GM21360 (cell line): ENCODE measurements around the gene ACTA1.
"Not testable (repeated sequence)": the region's sequence is repeated elsewhere in the genome, so short reads cannot be mapped to it uniquely, and the experiment has no call there.

ENCODE experiments used
- ATAC-seq: cut with Tn5 transposase; IDR thresholded peaks from one replicate; pipeline ENCODE4 v1.9.1; 2021; ENCODE audit warnings: mild to moderate bottlenecking, moderate library complexity; ENCODE audit not compliant: unreplicated experiment

Gene ACTA1

DNA sequence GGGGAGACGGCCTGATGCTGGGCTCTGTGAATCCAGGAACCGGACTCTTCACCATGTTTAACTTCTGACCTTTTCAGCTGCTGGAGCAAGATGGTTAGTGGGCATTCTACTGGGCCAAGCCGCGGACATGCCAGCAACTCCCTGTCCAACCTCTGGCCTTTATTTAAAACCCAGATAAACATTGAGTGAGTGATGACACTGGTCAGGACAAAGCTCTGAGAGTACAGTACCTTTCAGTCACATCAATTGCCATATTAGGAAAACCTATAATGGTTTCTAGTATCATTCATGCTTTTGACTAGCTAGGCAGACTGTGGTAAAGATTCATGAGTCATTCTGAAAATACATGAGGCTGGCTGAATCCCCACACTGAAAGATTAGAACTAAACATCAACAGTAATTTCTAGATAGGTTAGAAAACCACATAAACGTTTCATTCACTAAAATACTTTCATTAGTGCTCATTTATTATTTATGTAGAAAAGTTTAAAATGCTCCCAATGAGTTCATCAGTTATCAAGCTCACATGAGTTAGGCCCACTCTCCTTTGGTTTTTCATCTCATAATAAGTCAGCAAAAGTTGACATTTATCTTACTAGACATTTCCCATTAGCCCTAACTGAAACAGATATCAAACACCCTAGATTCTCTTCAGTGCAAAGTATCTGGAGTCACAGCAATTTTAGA is 7.1 kb upstream of the ACTA1 start:
- ATAC-seq: peak; percentile 93

DNA sequence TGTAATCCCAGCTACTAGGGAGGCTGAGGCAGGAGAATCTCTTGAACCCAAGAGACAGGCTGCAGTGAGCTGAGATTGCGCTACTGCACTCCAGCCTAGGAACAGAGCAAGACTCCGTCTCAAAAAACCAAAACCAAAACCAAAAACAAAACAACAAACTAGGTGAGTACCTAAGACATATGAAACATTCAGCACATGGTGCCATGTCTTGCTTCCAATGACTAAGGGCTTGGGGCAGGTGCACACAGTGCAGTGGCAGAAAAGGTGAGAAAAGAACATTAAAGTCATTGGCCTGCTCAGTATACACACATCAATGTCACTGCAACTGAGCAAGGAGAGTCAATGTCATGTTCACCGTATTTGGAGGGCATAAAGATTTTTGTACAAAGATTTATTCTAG is 4.1 kb upstream of the ACTA1 start:
- no peak for ATAC-seq

DNA sequence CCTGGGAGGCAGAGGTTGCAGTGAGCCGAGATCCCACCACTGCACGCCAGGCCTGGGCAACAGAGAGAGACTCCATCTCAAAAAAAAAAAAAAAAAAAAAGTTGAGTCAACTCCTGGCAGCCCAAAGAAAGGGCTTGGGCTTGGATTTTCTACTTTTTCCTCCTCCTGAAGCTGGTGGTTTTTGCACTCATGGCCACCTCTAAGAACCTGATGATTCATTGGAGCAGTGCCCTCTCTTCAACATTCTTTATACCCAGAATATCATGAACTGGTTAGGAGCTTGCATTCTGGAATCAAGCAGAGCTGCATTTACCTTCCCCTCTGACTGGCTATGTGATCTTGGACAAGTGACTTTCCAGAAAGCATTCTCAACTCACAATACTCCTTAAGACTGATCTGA is 3.5 kb upstream of the ACTA1 start:
- ATAC-seq: no peak

DNA sequence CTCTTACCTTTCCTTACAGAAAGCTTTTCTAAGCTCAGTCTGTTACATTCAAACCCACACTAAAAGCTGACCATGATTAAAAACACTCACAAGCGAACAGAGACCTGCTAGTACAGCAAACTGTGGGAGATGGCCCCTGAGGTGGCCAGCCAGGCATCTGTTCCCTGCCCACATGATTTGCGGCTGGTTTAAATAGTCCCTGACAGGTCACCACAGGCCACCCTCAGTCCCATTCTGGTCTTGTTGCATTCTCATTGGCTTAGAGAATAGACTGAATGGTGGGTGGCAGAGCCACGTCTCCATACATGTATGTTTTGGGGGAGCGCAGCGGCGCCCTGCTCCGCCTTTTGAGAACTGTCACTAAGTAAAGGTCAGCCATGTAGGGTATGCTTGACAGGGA is 2.3 kb upstream of the ACTA1 start:
- ATAC-seq: no peak

DNA sequence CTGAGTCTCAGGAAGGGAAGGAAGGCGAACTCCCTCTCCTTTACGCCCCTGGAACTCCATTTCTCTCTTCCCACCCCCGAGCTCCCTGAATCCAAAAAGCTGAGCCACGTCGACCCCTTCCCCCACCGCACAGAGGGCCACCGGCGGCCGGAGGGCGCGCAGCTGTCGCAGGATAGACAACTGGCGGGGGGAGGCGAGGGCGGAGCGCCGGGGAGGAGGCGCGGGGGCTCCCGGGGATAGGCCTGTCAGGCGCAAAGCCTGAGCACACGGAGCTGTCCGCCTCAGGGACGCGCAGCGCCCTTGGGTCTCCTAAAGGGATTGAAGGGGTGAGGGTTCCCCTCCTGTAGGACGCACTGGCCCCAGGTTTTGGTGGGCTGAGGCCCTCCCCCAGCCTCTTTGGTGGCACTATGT is 752 bp upstream of the ACTA1 start:
- no peak for ATAC-seq

DNA sequence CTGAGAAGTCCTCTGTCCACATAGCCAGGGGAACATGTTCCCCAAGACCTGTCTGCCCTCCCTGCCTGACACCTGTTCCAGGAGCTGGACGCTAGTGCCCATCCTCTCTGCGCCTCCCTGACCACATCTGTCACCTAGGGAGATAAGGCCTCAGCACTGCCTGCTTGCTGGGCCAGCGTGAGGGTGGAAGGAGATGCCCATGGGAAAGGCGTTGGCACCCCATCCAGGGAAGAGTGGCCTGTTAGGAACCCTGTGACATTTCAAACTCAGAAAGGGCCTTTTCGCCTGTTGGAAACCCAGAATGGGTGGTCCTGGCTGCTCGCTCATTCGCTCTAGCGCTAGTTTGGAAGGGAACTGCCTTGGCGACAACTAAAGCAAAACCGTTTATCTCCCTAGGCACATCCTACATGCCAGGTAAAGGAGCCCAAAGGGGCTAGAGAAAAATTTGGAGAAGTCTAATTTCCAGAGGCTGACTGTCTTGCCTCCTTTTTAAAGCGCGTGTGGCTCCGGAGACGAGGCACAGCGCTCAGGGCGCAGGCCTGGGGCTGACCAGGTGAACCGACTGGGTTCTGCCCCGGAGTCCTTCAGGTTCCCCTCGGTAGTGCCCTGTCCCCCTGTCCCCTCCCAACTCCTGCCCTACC is 410 bp downstream of the ACTA1 start:
- ATAC-seq: no peak

DNA sequence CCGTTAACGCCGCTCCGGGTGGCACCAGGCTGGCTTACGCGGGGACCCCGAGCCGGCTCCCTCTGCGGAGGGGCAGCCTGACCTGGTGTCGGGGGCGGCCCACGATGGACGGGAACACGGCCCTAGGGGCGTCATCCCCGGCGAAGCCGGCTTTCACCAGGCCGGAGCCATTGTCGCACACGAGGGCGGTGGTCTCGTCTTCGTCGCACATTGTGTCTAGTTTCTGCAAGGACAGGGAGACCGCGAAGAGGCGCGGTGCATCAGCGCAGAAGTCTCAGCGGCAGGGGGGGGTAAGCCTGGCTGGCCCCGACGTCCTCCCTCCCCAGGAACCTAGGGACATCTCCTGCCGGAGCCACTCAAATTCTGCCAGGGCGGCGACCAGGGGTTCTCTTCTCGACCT is 989 bp downstream of the ACTA1 start:
- no peak for ATAC-seq

DNA sequence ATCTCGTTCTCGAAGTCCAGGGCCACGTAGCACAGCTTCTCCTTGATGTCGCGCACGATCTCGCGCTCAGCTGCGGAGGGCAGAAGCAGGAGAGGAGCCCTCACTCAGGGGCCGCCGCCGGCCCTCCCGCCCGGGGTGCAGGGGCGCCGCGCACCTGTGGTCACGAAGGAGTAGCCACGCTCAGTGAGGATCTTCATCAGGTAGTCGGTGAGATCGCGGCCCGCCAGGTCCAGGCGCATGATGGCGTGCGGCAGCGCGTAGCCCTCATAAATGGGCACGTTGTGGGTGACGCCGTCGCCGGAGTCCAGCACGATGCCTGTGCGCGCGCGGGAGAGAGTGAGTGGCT is 1.8 kb downstream of the ACTA1 start:
- ATAC-seq: no peak

DNA sequence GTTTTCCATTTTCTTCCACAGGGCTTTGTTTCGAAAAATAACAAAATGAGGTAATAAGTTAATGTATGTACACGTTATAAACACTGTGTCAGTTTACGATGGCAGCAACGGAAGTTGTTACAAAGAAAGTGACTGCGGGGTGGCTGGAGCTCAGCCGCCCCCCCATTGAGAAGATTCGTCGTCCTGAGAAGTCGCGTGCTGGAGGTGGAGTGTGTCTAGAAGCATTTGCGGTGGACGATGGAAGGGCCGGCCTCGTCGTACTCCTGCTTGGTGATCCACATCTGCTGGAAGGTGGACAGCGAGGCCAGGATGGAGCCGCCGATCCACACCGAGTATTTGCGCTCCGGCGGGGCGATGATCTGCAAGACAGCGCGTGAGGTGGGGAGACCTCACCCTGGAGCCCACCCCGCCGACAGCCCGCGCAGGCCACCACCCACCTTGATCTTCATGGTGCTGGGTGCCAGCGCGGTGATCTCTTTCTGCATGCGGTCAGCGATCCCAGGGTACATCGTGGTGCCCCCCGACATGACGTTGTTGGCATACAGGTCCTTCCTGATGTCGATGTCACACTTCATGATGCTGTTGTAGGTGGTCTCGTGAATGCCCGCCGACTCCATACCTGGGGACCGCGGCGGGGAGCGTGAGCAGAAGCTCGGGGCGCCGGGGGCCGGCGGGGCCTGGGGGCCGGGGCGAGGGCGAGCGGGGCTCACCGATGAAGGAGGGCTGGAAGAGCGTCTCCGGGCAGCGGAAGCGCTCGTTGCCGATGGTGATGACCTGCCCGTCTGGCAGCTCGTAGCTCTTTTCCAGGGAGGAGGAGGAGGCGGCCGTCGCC is 2.4 kb downstream of the ACTA1 start:
- ATAC-seq: no peak

DNA sequence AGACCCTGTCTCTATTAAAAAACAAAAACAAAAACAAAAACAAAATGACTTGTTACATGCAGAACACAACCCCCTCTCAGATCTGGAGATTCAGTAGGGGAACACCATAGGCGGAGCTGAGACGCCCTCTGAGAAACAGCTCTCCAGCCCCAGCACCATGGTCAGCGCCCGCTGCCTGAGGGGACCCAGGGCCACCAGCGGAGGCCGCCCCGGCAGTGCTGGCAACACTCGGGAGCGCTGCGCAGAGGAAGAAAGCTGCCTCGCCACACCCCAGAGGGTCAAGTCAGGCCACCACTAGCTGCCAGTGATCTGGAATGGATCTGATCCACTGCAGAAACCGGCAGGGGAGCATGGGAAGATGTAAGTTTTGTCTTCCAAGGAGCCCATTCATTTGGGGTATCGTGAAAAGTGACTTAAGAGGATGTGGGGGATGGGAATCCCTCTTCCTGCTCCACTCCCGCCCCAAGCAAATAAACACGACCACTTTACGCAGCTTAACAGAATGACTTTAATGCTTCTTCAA is 3.1 kb downstream of the ACTA1 start:
- ATAC-seq: no peak

DNA sequence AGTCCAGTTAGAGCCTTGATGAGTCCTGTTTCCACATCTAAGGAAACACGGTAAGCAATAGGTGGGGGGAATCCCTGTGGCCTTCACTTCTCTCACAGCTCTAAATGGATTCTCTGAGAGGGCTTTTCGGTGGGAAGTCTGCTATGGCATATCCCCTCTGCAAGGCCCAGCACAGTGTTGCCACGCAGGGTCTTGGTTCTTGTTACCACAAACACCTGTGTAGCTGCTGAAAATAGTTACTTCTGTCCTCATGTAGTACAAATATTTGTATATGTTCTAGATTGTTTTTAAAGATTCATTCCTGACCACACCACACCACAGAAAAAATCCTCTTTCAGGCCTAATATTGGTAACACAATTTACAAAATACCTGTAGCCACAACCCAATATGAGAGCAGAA is 5.6 kb downstream of the ACTA1 start:
- ATAC-seq: no peak

DNA sequence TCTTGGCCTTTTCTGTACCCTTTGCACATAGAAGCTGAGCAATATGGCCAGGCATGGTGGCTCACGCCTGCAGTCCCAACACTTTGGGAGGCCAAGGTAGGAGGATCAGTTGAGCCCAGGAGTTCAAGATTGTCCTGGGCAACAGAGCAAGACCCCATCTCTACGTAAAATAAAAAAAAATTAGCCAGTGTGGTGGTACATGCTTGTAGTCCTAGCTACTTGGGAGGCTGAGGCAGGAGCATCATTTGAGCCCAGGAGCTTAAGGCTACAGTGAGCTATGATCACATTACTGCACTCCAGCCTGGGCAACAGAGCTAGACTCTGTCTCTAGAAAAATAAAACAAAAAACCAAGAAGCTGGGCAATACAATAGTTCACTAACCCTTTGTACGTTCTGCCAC is 6.3 kb downstream of the ACTA1 start:
- ATAC-seq: no peak

DNA sequence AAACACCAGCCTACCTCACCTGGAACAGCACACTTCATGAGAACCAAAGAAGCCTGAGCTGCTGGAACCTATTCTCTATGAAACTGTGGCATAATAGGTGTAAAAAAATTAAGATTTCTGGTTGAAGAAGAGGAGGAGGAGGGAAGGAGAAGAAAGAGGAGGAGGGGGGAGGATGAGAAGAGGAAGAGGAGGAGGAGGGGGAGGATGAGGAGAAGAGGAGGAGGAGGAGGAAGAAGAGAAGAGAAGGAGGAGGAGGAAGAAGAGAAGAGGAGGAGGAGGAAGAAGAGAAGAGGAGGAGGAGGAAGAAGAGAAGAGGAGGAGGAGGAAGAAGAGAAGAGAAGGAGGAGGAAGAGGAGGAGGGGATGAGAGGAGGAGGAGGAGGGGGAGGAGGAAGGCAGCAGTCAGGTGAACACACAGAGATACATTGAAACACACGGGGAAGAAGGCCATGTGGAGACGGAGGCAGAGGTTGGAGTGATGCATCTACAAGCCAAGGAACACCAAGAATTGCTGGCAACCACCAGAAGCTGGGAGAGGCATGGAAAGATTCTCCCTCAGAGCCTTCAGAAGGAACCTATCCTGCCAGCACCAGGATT is 8.2 kb downstream of the ACTA1 start:
- no peak for ATAC-seq

DNA sequence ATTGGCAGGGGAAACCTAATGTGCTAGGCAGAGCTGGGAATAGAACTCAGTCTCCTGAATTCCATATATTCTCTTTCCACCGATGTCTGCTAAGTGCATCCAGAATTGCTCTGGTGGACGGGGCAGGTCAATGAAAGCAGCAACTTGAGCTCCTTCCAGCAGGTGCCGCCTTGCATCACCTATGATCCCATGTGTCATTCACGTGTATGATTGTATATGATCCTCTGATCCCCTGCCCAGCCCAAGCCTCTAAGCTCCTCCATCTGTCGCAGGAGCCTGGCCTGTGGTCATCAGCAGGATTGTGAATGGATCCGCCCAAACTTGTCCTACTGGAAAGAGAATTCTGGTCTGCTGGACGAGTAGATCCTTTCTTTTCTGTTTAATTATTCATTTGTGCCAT is 13.1 kb downstream of the ACTA1 start:
- no peak for ATAC-seq

DNA sequence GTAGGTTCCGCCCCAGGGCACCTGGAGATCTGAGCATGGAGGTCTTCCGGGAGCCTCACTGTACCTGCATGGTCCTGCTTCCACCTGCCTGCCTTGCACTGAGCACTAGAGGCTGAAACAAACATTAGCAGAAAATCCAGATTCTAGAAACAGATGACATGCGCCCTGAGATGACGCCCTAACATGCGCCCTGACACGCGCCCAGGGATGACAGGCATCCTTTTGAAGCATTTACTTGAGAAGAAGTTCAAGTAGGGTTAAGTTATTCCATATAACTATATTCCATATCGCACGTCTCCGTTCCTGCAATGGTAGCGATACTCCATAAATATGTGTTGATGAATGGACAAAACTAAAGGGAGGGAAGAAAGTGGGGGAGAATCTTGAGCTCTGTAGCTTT is 13.7 kb downstream of the ACTA1 start:
- ATAC-seq: no peak

DNA sequence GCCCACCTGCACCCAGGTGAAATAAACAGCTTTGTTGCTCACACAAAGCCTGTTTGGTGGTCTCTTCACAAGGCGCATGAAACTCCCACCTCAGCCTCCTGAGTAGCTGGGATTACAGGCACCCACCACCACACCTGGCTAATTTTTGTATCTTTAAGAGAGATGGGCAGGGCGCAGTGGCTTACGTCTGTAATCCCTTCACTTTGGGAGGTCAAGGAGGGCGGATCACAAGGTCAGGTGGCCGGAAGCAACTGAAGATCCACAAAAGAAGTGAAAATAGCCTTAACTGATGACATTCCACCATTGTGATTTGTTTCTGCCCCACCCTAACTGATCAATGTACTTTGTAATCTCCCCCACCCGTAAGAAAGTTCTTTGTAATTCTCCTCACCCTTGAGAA is 15.3 kb downstream of the ACTA1 start:
- not testable (repeated sequence) for ATAC-seq

DNA sequence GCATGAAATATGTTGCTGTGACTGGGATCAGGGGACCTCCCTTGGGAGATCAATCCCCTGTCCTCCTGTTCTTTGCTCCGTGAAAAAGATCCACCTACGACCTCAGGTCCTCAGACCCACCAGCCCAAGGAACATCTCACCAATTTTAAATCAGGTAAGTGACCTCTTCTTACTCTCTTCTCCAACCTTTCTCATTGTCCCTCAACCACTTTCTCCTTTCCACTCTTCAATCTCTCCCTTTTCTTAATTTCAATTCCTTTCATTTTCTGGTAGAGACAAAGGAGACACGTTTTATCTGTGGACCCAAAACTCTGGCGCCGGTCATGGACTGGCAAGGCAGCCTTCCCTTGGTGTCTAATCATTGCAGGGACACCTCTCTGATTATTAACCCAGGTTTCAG is 21.1 kb downstream of the ACTA1 start:
- ATAC-seq: not testable (repeated sequence)

DNA sequence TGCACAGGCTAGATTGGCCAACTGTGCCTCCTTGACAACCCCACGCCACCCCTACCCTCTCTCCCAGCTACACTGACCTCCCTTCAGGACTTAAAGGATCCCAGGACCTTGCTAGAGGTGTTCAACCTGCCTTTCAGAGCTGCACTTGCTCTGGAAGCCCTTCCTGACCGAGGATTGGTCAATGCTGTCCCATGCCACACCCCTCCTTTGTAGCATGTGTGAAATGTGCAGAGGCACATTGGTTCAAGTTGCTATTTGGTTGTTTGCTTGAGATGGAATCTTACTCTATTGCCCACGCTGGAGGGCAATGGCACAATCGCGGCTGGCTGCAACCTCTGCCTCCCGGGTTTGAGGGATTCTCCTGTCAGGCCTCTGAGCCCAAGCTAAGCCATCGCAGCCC is 21.8 kb downstream of the ACTA1 start:
- no peak for ATAC-seq

DNA sequence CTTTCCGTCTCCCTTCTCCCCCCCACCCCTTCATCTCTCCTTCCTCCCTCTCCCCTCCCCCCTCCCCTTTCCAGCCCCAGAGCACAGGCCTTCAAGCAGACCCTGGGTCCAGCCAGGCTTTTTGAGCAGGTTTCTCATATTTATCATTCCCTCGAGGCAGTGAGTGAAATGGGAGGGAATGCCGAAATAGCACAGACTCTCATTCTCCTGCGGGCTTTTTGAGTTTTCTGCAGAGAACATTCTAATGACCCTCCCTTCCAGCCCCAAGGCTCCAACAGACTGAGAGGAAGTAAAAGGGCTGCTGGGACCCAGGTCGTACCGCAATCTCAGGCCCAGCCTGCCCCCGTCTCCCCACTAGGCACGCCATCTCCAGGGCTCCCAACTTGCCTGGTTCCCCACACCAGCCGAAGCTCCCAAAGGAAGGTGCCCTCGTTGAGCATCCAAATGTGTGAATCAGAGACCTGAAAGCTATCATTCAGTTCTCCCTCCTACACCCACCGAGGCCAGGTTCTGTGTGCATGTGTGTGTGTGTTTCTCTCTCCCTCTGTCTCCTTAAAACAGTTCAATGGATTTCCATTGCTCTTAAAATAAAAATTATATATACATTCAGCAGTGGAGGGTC is 22.3 kb downstream of the ACTA1 start:
- no peak for ATAC-seq

DNA sequence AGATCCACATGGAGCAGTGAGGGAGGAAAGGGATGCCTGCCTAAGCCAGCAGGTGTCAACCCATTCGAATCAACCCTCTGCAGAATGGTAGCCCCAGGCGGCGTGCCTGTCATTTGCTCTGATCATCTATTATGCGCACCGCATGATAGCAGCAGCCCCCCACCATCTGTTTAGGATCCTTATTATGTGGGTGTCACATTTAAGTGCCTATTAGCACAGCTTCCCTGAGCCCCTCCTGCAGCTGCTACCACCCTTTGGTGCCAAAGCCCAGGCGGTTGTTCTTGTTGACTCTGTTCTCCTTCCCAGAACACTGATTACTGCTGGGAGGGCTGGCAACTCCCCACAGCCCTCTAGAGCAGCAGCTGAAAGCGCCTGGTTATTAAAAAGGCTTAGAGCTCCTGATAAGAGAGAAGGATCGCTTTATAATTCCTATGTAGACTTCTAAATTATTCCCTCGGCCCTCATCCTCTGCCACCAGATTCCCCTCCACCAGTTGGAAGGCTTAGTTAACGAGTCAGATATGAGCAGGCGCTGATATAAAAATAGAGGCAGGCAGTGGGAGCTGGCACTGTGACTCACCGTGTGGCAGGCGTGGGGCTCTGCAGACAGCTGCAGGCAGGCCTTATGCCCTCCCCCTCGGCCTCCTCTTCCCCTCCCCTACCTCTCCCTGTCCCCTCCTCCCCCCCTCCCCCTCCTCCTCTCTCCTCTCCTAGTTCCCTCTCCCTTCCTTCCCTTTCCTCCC is 23.0 kb downstream of the ACTA1 start:
- ATAC-seq: no peak

DNA sequence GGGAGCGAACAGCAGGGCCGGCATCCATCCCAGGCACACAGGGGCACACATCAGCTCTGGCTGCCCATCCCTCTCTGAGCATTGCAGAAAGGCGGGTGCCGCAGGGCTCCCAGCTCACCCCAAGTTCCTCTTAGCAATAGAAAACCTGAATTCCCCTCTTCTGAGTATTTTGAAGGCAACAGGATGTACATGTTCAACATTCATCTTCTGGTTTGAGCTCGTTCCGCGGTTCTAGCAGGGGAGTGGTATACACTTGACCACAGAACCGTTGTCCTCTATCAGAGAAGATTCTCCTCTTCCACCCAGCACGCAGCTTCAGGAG is 23.6 kb downstream of the ACTA1 start:
- ATAC-seq: no peak
